ENCODE results near the gene HEATR5A. TPM values are rescaled to one million over a fixed set of nuclear protein-coding genes. Genes with fewer than 3 reads are reported as not detected.

HEATR5A gene
- total and polyA plus RNA-seq, 2 of the 13 experiments (the other 11 are each of a cell fraction or from before 2014, with no cell fraction given) = 36.4 to 105 TPM

- TF ChIP-seq ZNF335 (CRISPR knock-in tag; IDR thresholded peaks at IDR 0.05) (peak; percentile 99), HBP1 (CRISPR knock-in tag; IDR thresholded peaks at IDR 0.05; ENCODE audit: low read depth) (peak; percentile 86), MED8 (CRISPR knock-in tag; IDR thresholded peaks at IDR 0.05; ENCODE audit: insufficient replicate concordance) (peak; percentile 90), ZIK1 (CRISPR knock-in tag; IDR thresholded peaks at IDR 0.05; ENCODE audit: borderline replicate concordance, low read depth) (peak; percentile 99), ZNF75D (CRISPR knock-in tag; IDR thresholded peaks at IDR 0.05; ENCODE audit: borderline replicate concordance) (peak; percentile 68; the same call in 1 of the 2 replicates), MATR3 (CRISPR knock-in tag; IDR thresholded peaks at IDR 0.05) (no peak), ZNF430 (CRISPR knock-in tag; IDR thresholded peaks at IDR 0.05) (peak; percentile 100), KLF15 (CRISPR knock-in tag; IDR thresholded peaks at IDR 0.05; ENCODE audit: borderline replicate concordance) (peak; percentile 90; the same call in 1 of the 2 replicates), THAP9 (CRISPR knock-in tag; IDR thresholded peaks at IDR 0.05; ENCODE audit: borderline replicate concordance) (peak; percentile 99), ZNF704 (CRISPR knock-in tag; IDR thresholded peaks at IDR 0.05; ENCODE audit: borderline replicate concordance) (peak; percentile 100), ARNTL (CRISPR knock-in tag; IDR thresholded peaks at IDR 0.05) (peak; percentile 96), FOXP1 (IDR thresholded peaks at IDR 0.05) (no peak), FOXP1 (CRISPR knock-in tag; IDR thresholded peaks at IDR 0.05) (peak; percentile 18), SRF (IDR thresholded peaks at IDR 0.05; ENCODE audit: low read depth, low read length) (no peak), ONECUT2 (CRISPR knock-in tag; IDR thresholded peaks at IDR 0.05) (peak; percentile 67; the same call in 1 of the 2 replicates), CENPX (CRISPR knock-in tag; IDR thresholded peaks at IDR 0.05) (no peak), ZNF446 (CRISPR knock-in tag; IDR thresholded peaks at IDR 0.05) (peak; percentile 99), ZNF34 (CRISPR knock-in tag; IDR thresholded peaks at IDR 0.05; ENCODE audit: borderline replicate concordance) (peak; percentile 100), ZBTB10 (CRISPR knock-in tag; IDR thresholded peaks at IDR 0.05; ENCODE audit: borderline replicate concordance) (peak; percentile 92), ZNF160 (CRISPR knock-in tag; IDR thresholded peaks at IDR 0.05) (peak; percentile 99), NR0B2 (CRISPR knock-in tag; IDR thresholded peaks at IDR 0.05) (peak; percentile 99)
These were observed 36.7 kb upstream of the HEATR5A start, which contains the start of gene DTD2 (continued) for GRCh38 chr14:31456841-31457664.
